Measurements from ENCODE around the gene DOCK7.
"Not testable (repeated sequence)": the region's sequence is repeated elsewhere in the genome, so short reads cannot be mapped to it uniquely, and the experiment has no call there.

Gene DOCK7, protein sequence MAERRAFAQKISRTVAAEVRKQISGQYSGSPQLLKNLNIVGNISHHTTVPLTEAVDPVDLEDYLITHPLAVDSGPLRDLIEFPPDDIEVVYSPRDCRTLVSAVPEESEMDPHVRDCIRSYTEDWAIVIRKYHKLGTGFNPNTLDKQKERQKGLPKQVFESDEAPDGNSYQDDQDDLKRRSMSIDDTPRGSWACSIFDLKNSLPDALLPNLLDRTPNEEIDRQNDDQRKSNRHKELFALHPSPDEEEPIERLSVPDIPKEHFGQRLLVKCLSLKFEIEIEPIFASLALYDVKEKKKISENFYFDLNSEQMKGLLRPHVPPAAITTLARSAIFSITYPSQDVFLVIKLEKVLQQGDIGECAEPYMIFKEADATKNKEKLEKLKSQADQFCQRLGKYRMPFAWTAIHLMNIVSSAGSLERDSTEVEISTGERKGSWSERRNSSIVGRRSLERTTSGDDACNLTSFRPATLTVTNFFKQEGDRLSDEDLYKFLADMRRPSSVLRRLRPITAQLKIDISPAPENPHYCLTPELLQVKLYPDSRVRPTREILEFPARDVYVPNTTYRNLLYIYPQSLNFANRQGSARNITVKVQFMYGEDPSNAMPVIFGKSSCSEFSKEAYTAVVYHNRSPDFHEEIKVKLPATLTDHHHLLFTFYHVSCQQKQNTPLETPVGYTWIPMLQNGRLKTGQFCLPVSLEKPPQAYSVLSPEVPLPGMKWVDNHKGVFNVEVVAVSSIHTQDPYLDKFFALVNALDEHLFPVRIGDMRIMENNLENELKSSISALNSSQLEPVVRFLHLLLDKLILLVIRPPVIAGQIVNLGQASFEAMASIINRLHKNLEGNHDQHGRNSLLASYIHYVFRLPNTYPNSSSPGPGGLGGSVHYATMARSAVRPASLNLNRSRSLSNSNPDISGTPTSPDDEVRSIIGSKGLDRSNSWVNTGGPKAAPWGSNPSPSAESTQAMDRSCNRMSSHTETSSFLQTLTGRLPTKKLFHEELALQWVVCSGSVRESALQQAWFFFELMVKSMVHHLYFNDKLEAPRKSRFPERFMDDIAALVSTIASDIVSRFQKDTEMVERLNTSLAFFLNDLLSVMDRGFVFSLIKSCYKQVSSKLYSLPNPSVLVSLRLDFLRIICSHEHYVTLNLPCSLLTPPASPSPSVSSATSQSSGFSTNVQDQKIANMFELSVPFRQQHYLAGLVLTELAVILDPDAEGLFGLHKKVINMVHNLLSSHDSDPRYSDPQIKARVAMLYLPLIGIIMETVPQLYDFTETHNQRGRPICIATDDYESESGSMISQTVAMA (N-terminal part only)

DNA sequence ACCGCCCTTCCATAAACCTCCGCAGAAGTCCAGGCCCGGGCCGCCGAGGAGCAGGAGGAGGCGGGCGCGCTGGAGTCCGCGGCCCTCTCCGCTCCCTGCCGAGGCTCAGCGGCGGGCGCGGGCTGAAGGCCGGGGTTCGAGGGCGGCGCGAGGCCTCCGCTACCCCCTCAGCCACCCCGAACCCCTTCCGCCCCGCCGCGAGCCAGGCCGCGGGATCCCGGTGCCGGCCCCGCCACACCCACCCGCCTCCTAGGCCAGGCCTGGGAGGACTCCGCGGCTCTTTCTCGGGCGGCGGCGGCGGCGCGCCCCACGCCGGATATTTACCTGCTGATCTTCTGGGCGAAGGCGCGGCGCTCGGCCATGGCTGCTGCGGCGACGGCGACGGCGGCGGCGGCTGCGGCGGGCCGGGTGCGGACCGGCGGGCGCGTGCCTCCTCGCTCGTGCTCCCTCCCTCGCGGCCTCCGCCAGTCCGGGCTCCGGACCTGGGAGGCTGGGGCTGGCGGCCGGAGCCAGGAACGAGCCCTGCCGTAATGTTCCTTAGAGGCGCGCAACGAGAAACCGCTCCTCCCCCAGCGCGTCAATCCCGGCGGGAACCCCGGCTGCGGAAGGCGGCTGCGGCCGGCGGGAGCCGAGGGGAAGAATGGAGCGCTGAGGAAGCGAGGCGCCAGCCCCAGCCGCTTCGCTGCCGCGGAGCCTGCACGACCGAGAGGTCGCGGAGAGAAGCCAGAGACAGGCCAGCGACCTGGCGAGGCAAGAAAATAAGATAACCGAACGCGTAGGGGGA, at the start of gene DOCK7:
DOCK7 (minus strand) TSS at position 484 of the 784 bp plus-strand sequence; CDS start at position 362, 122 bp downstream.
- peak; percentile 29 to 33 for DNase-seq (ENCODE audit: low read depth in 2 of 2)

DNA sequence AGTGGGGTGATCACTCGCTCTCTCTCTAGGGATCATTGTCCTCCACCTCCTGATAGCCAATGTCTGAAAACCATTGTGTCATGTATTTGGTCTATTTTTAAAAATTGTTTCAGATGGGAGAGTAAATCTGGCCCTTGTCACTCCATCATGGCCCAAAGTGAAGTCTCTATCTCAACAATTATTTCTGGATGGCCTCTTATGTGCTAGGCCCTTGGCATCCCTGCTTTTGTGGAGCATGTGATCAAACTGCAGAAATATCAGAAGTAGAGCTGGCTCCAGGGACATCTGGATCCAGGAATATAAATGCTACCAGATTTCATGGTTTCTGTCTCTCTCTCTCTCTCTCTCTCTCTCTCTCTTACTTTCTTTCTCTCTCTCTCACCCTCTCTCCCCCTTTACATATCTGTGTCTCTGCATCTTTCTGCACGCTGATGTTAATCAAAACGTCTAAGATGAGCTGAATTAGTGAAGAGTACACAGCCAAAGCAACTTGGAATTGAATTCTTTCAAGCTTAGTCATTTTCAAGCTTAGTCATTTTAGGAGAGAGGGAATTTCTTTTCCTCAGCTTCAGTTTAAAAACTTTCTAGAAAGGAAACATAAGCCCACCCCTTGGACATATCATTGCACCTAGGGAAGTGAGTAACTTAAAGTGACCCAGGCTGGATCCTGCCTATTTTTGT, 47.4 kb upstream of the DOCK7 start:
- DNase-seq (ENCODE audit: low read depth in 2 of 2): no peak

DNA sequence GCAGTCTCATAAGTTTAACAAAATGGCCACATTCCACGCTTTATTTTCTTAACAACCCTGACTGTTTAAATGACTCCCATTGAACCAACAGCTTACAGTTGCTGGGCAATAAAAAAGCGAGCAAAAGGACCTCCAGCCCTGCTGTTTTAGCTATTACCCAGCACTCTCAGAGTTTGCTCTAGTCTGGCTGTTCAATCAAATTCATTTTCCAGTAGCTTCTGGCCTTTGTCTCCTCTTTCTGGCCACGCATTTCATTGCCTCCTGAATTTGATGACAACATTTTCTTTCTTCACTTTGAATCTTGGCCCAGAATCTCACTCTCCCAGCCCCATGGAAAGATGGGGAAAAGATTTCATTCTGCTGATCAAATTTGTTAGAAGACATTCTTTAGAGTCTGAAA, 44.1 kb upstream of the DOCK7 start:
- no peak for DNase-seq (ENCODE audit: low read depth in 2 of 2)

DNA sequence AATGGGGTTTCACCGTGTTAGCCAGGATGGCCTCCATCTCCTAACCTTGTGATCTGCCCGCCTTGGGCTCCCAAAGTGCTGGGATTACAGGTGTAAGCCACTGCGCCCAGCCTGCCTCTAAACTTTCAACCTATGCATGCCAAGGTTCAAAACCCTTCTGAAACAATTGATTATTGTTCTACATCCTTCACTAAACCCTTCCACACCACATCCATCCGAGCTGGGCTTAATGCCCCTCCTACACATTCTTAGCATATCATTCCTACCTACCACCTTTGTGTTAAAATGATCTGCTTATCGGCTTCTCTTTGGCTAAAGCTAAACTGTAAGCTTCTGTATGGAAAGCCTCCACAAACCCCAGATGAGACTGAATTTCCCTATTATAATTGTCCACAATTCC, 40.8 kb upstream of the DOCK7 start:
- DNase-seq (ENCODE audit: low read depth in 2 of 2): no peak

DNA sequence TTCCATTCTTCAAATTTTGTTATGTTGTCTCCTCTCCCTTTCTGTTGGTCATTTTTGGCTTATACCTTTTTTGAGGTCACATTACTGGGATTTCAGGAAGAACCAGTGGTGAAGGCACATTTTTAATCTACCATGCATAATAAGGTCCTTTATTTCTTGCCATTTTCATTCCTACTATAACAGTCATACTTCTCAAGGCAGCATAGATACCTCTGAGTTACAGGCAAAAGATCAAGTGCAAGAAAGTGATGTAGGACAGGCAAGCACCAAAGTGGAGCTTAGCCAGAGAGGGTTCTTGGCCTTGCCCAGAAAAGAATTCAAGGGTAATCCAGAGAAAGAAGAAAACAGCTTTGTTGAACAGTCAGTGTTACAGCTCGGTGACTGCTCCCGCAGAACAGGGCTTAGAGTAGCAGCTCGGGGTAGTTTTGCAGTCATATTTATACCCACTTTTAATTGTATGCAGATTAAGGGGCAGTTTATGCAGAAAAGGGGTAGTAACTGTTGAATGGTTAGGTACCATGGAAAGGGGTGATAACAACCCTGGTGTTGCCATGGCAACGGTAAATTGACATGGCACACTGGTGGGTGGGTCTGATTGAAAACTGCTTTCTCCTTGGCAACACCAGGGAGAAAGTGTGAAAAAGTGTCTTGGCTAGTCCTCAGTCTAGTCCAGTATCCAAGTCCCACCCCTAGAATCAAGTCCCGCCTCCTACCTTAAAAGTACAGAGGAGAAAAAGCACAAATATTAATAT, 39.6 kb upstream of the DOCK7 start:
- no peak for DNase-seq (ENCODE audit: low read depth in 2 of 2)

DNA sequence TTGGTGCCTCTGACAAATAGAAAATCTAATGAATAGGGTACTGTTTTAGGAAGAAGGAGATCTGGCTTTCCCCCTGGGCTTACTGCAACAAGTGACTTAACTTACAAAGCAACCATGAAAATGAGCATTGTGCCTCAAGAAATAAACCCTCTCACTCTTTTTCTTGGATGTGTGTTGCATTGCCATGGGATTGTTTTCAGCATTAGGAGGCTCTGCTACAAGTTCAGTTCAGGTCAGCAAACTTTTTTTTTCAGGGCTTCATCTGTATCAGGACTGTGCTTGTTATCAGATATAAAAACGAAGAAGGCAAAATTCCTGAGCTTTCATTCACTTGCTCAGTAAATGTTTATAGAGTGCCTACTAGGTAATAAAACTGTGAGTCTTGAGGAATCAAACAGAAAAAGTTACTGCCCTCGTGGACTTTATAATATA, 37.8 kb upstream of the DOCK7 start:
- DNase-seq (ENCODE audit: low read depth in 2 of 2): no peak

DNA sequence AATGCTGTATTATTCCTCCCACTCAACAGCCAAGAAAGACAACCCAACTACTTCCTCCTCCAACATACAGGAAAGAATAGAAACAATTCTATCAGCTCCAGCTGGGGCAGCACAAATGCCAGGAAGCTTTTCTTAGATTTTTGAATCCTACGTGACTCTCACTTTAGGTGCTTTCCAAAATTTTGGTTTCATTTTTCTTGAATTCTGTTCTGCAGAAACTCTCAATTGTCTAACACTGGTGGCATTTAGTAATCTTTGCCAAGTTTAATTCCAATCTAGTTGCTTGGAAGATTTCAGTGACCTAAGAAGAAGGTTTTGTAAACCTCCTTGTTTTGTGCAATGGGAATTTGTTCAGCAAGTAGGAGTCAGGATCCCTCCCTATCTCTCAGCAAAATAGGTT, 37.1 kb upstream of the DOCK7 start:
- DNase-seq (ENCODE audit: low read depth in 2 of 2): no peak

DNA sequence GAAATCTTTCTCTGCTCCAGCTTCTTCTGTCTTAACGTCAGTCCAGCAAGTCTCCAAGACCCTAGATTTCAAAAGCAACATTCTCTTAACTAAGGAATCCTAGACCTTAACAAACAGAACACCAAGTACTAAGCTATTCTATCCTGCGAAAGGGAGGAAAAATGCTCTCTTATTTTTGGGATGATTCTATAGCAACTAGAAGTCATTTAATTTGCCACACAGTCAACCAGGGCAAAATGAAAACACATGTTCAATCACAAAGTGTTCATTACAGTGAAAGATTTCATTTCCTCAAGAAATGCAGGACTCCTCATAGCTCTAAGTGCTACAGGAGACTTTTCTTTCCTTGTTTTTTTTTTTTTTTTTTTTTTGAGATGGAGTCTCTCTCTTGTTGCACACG, 36.2 kb upstream of the DOCK7 start:
- no peak for DNase-seq (ENCODE audit: low read depth in 2 of 2)

DNA sequence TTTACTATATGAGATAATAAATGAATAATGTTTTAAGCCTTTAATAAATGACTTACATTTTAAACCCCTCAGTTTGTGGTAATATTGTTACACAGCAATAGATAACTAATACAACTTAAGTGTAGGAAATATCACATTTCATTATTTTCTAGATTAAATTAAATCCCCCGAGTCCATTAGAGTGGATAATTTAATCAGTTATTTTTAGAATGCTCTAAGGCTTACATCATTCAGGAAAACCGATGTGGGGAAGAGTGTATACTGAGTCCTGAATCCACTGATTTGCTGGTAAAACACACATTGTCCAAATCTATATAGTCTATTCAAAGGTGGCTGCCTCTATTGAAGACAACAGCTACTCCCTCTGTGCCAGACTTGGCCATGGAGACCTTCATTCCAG, 35.7 kb upstream of the DOCK7 start:
- DNase-seq (ENCODE audit: low read depth in 2 of 2): no peak

DNA sequence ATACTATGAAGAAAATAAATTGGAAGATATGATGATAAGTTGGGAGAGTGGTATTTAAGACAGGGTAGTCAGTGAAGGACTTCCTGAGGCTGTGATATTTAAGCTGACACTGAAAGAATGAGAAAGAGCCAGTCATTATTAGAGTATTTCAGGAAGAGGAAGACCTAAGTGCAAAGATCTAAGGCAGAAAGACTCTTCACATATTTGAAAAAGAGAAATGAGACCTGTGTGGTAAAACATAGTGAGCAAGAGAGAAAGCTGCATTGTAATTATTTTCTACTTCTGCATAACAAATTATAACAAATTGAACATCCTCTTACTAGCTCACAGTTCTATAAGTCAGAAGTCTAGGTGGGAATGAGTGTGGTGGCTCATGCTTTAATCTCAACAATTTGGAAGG, 34.6 kb upstream of the DOCK7 start:
- DNase-seq (ENCODE audit: low read depth in 2 of 2): no peak

DNA sequence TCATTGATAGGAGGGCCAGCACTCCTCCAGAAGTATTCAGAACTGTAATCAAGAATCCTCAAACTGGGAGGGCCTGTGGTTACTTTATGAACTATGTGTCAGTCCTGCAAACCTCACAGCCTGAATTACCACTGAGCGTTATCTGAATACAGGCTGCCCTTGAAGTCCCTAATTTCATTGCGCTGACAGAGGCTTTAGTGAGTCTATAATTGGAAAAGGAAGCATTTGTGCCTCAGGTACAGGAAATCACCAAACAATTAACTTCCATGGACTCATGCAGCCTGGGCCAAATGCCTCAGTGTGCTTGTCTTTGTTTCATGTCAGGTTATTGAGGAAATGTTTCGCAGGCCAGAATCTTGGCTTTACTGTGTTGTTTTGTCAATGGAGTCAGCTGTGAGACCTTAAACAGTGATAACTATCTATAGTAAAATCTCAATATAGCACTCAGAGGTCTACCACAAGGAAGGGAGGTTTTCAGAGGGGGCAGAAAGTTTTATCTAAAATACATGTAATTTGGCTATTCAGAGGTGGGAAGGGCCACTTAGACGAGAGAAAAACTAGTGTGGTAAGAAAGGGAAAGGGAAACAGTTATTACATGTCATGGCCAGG, 32.9 kb upstream of the DOCK7 start:
- no peak for DNase-seq (ENCODE audit: low read depth in 2 of 2)

DNA sequence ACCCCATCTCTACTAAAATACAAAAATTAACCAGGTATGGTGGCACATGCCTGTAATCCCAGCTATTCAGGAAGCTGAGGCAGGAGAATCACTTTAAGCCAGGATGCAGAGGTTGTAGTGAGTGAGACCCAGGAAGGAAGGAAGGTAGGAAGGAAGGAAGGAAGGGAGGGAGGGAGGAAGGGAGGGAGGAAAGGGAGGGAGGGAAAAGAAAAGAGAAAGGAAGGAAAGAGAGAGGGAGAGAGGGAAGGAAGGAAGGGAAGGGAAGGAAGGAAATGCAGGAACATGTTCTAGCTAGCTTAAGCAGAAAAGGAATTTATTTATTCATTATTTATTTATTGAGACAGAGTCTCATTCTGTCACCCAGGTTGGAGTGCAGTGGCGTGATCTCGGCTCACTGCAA, 30.2 kb upstream of the DOCK7 start:
- DNase-seq (ENCODE audit: low read depth in 2 of 2): not testable (repeated sequence)

DNA sequence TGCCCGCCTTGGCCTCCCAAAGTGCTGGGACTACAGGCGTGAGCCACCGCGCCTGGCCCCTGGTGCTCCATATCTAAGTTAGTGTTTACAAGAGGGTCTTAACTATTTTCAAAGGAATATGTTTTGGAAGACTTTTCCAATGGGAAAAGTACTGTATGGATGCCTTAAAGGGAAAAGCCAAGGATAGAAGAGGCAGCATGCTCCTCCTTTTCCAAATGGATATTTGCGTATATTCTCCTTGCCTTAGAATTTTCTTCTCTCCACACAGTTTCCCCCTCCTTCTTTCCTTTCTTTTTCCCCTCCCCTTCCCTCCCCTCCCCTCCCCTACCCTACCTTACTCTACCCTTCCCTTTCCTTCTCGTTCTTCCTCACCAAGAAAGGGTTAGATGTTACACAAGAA, 29.3 kb upstream of the DOCK7 start:
- no peak for DNase-seq (ENCODE audit: low read depth in 2 of 2)

DNA sequence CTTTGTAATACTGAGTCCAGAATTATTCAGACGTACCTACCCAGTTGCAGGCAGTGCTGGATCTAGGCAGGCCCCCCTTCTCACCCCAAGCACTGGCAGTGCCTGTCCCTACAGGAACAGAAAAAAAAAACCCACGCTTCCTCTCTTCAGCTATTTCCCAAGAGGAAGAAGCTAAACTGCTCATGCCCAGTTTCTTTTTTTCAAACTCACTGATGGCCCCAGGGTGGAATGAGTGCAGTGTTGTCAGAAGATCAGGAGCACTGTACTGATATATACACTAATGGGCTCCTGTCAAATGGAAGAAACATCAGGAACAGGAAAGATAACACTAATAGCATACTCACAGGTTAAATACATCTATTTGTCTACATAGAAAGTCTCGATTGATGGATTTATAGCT, 28.2 kb upstream of the DOCK7 start:
- no peak for DNase-seq (ENCODE audit: low read depth in 2 of 2)

DNA sequence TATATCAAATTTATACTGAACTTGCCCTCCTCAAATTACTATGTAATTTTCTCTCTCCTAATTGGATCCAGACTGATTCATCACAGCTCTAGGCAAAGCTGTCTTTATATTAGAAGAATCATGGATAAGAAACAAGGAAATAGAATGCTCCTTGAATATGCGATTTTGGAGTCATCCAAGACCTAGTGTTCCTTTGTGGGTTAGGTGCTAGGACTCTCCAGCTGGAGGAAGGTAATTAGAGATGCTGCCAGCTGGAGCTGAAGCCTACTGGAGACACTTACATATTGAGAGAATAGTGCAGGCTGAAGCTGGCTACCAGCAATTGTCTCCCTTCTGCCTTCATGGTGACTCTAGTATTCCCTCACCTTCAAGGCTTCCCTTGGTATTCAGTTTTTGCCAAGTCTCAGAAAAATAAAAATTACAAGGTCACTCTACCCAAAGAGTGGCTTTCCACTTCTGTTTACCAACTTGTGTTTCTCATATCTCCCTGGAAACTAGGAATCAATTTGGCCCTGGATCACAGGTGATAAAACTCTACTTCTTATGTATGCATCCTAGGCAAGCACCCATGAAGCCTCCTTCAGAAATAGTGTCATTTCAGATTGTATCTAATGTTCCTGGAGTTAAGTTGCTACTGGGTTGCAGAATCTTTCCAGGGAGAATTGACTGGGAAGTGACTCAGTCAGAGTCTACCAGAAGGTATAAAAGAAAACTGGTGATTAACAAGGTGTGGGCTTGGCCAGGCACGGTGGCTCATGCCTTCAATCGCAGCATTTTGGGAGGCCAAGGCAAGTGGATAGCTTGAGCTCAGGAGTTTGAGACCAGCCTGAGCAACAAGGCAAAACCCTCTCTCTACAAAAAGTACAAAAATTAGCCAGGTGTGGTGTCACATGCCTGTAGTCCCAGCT, 24.4 kb upstream of the DOCK7 start:
- no peak for DNase-seq (ENCODE audit: low read depth in 2 of 2)

DNA sequence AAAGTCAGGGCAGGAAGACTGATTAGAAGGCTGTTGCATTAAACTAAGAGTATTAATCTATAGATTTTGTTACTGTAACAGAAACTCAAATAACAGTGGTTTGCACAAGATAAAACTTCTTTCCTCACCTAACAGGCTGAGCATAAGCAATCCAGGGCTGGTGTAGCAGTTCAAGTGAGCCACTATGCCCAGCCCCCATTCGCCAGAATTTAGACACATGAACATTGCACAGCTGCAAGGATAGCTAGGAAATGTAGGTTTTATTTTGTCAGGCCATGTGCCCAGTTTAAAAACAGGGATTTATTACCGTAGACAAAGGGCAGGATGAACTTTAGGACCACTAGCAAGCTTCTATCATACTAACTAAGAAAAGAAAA, 19.5 kb upstream of the DOCK7 start:
- DNase-seq (ENCODE audit: low read depth in 2 of 2): no peak

DNA sequence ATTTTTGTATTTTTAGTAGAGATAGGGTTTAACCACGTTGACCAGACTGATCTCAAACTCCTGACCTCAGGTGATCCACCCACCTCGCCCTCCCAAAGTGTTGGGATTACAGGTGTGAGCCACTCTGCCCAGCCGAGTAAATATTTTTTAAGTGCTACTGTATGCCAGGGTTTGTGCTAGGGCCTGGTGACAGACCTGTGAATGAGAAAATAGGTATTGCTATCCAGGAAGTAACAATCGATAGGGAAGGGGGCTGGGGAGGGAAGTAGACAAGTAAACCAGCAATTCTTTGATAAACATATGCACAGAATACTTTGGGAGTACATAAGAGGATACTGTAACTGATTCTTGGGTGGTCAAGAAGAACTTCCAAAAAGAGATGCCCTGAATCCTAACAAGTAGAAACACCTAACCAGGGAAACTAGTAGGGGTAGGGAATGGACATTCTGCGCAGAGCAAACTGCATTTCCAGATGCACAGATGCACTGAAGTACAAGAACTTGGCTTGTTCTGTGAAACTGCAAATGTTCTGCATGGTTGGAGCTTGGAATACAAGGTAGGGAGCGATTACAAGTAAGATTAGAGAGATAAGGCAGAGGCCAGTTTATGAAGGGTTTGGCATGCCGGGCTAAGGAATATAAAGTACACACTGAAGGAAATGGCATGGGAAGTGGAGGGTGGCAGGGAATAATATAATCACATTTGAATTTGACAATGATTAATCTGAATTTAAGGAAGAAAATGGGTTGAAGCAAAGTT, 19.0 kb upstream of the DOCK7 start:
- DNase-seq (ENCODE audit: low read depth in 2 of 2): no peak

DNA sequence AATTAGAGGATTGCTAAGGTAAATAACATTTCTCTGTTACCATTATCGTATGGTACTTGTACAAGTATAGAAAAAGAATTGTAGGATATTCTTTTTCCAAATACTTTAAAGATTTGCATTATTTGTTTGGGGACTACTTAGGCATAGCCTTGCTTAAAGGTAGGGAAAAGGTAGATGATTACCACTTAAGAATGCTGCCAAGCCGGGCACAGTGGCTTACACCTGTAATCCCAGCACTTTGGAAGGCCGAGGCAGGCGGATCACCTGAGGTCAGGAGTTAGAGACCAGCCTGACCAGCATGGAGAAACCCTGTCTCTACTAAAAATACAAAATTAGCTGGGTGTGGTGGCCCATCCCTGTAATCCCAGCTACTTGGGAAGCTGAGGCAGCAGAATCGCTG, 10.0 kb upstream of the DOCK7 start:
- DNase-seq (ENCODE audit: low read depth in 2 of 2): not testable (repeated sequence)
